ENCODE data around the gene BICD2.

Gene BICD2

GRCh38 chr9:92696619-92697018 is 68.0 kb downstream of the BICD2 start:
- no peaks in the 10 kb centered on the region for H3K4me1 ChIP-seq (ENCODE audit: control insufficient read depth, low read depth, low read length)
- no peaks in the 10 kb centered on the region for H3K27me3 ChIP-seq (ENCODE audit: control insufficient read depth, insufficient read depth, low read length)
- no peaks in the 10 kb centered on the region for H3K36me3 ChIP-seq (ENCODE audit: control insufficient read depth, low read depth, low read length)
- H3K9me3 ChIP-seq (ENCODE audit: control insufficient read depth, low read depth, low read length): peaks cover 10% of the 10 kb centered on the region
- H3K9ac ChIP-seq (ENCODE audit: low read length): no peak overlapping the region
- no peak overlapping the region for H3K4me3 ChIP-seq (ENCODE audit: low read length)
- H3K27ac ChIP-seq (ENCODE audit: low read length): no peak overlapping the region

- Histone ChIP-seq H3K4me1 (ENCODE audit: control insufficient read depth, low read depth, low read length) (no peaks in the 10 kb centered on the region), H3K4me3 (ENCODE audit: low read length) (no peak overlapping the region), H3K9ac (ENCODE audit: low read length) (no peak overlapping the region), H3K36me3 (ENCODE audit: control insufficient read depth, low read depth, low read length) (no peaks in the 10 kb centered on the region), H3K9me3 (ENCODE audit: control insufficient read depth, low read depth, low read length) (no peaks in the 10 kb centered on the region), H3K27me3 (ENCODE audit: control insufficient read depth, insufficient read depth, low read length) (no peaks in the 10 kb centered on the region), H3K27ac (ENCODE audit: low read length) (no peak overlapping the region)
These were observed 77.7 kb downstream of the BICD2 start for GRCh38 chr9:92686954-92687353.

- Histone ChIP-seq H3K9me3 (ENCODE audit: control insufficient read depth, low read depth, low read length) (no peaks in the 10 kb centered on the region), H3K36me3 (ENCODE audit: control insufficient read depth, low read depth, low read length) (no peaks in the 10 kb centered on the region), H3K27ac (ENCODE audit: low read length) (no peak overlapping the region), H3K9ac (ENCODE audit: low read length) (no peak overlapping the region), H3K27me3 (ENCODE audit: control insufficient read depth, insufficient read depth, low read length) (no peaks in the 10 kb centered on the region), H3K4me1 (ENCODE audit: control insufficient read depth, low read depth, low read length) (peaks cover under 1% of the 10 kb centered on the region), H3K4me3 (ENCODE audit: low read length) (no peak overlapping the region)
These were observed 79.6 kb downstream of the BICD2 start for GRCh38 chr9:92685022-92685421.

- no peak overlapping the region for H3K27ac ChIP-seq (ENCODE audit: low read length)
- H3K9me3 ChIP-seq (ENCODE audit: control insufficient read depth, low read depth, low read length): no peaks in the 10 kb centered on the region
- H3K36me3 ChIP-seq (ENCODE audit: control insufficient read depth, low read depth, low read length): no peaks in the 10 kb centered on the region
- no peak overlapping the region for H3K4me3 ChIP-seq (ENCODE audit: low read length)
- peaks cover 11% of the 10 kb centered on the region for H3K4me1 ChIP-seq (ENCODE audit: control insufficient read depth, low read depth, low read length)
- H3K9ac ChIP-seq (ENCODE audit: low read length): no peak overlapping the region
- no peaks in the 10 kb centered on the region for H3K27me3 ChIP-seq (ENCODE audit: control insufficient read depth, insufficient read depth, low read length)
These were observed 82.4 kb downstream of the BICD2 start for GRCh38 chr9:92682269-92682668.

- H3K9ac ChIP-seq (ENCODE audit: low read length): no peak overlapping the region
- H3K36me3 ChIP-seq (ENCODE audit: control insufficient read depth, low read depth, low read length): no peaks in the 10 kb centered on the region
- no peak overlapping the region for H3K27ac ChIP-seq (ENCODE audit: low read length)
- H3K27me3 ChIP-seq (ENCODE audit: control insufficient read depth, insufficient read depth, low read length): no peaks in the 10 kb centered on the region
- H3K9me3 ChIP-seq (ENCODE audit: control insufficient read depth, low read depth, low read length): no peaks in the 10 kb centered on the region
- H3K4me3 ChIP-seq (ENCODE audit: low read length): no peak overlapping the region
- peaks cover 11% of the 10 kb centered on the region for H3K4me1 ChIP-seq (ENCODE audit: control insufficient read depth, low read depth, low read length)
These were observed 84.2 kb downstream of the BICD2 start for GRCh38 chr9:92680166-92681119.

- H3K27me3 ChIP-seq (ENCODE audit: control insufficient read depth, insufficient read depth, low read length): no peaks in the 10 kb centered on the region
- H3K9ac ChIP-seq (ENCODE audit: low read length): no peak overlapping the region
- H3K27ac ChIP-seq (ENCODE audit: low read length): peak overlapping the region; percentile 15
- H3K9me3 ChIP-seq (ENCODE audit: control insufficient read depth, low read depth, low read length): no peaks in the 10 kb centered on the region
- no peak overlapping the region for H3K4me3 ChIP-seq (ENCODE audit: low read length)
- no peaks in the 10 kb centered on the region for H3K36me3 ChIP-seq (ENCODE audit: control insufficient read depth, low read depth, low read length)
- H3K4me1 ChIP-seq (ENCODE audit: control insufficient read depth, low read depth, low read length): peaks cover 11% of the 10 kb centered on the region
These were observed 85.0 kb downstream of the BICD2 start for GRCh38 chr9:92679413-92680165.

- Histone ChIP-seq H3K4me1 (ENCODE audit: control insufficient read depth, low read depth, low read length) (peaks cover 7% of the 10 kb centered on the region), H3K36me3 (ENCODE audit: control insufficient read depth, low read depth, low read length) (peaks cover 5% of the 10 kb centered on the region), H3K27ac (ENCODE audit: low read length) (no peak overlapping the region), H3K4me3 (ENCODE audit: low read length) (peak overlapping the region; percentile 96), H3K9me3 (ENCODE audit: control insufficient read depth, low read depth, low read length) (no peaks in the 10 kb centered on the region), H3K9ac (ENCODE audit: low read length) (no peak overlapping the region), H3K27me3 (ENCODE audit: control insufficient read depth, insufficient read depth, low read length) (no peaks in the 10 kb centered on the region)
These were observed 93.3 kb downstream of the BICD2 start for GRCh38 chr9:92671323-92671722.

GRCh38 chr9:92669890-92670708 is 94.5 kb downstream of the BICD2 start, which contains the start of gene IPPK:
Gene IPPK, minus strand, starts transcription at chr9:92670131. Its CDS starts 143 bp downstream, at chr9:92669988.
- Histone ChIP-seq H3K27me3 (ENCODE audit: control insufficient read depth, insufficient read depth, low read length) (no peaks in the 10 kb centered on the region), H3K27ac (ENCODE audit: low read length) (peak within 1 kb of the TSS; percentile 73), H3K4me3 (ENCODE audit: low read length) (peak within 1 kb of the TSS; percentile 96), H3K9me3 (ENCODE audit: control insufficient read depth, low read depth, low read length) (no peaks in the 10 kb centered on the region), H3K9ac (ENCODE audit: low read length) (peak within 1 kb of the TSS; percentile 65), H3K4me1 (ENCODE audit: control insufficient read depth, low read depth, low read length) (peaks cover 8% of the 10 kb centered on the region), H3K36me3 (ENCODE audit: control insufficient read depth, low read depth, low read length) (peaks cover 5% of the 10 kb centered on the region)

GRCh38 chr9:92669527-92669889 is 95.1 kb downstream of the BICD2 start:
- no peak overlapping the region for H3K27ac ChIP-seq (ENCODE audit: low read length)
- no peaks in the 10 kb centered on the region for H3K27me3 ChIP-seq (ENCODE audit: control insufficient read depth, insufficient read depth, low read length)

GRCh38 chr9:92668746-92669526 is 95.7 kb downstream of the BICD2 start:
- Histone ChIP-seq H3K27ac (ENCODE audit: low read length) (no peak overlapping the region), H3K9ac (ENCODE audit: low read length) (peak overlapping the region; percentile 51), H3K4me1 (ENCODE audit: control insufficient read depth, low read depth, low read length) (peaks cover 14% of the 10 kb centered on the region), H3K9me3 (ENCODE audit: control insufficient read depth, low read depth, low read length) (no peaks in the 10 kb centered on the region), H3K4me3 (ENCODE audit: low read length) (peak overlapping the region; percentile 96), H3K27me3 (ENCODE audit: control insufficient read depth, insufficient read depth, low read length) (no peaks in the 10 kb centered on the region), H3K36me3 (ENCODE audit: control insufficient read depth, low read depth, low read length) (peaks cover 5% of the 10 kb centered on the region)

More at GRCh38 chr9:92669527-92669889, 95.1 kb downstream of the BICD2 start:
- Histone ChIP-seq H3K4me1 (ENCODE audit: control insufficient read depth, low read depth, low read length) (peaks cover 14% of the 10 kb centered on the region), H3K9me3 (ENCODE audit: control insufficient read depth, low read depth, low read length) (no peaks in the 10 kb centered on the region), H3K36me3 (ENCODE audit: control insufficient read depth, low read depth, low read length) (peaks cover 5% of the 10 kb centered on the region), H3K4me3 (ENCODE audit: low read length) (peak overlapping the region; percentile 96), H3K9ac (ENCODE audit: low read length) (peak overlapping the region; percentile 51)
